Measurements from ENCODE around the gene HMGN3. TPM values are rescaled to one million over a fixed set of nuclear protein-coding genes. Genes with fewer than 3 reads are reported as not detected.
"Not testable (repeated sequence)": the region's sequence is repeated elsewhere in the genome, so short reads cannot be mapped to it uniquely, and the experiment has no call there.

HMGN3 gene
- total RNA-seq, 1 donor from 2014 or later = 30.8 TPM

DNA sequence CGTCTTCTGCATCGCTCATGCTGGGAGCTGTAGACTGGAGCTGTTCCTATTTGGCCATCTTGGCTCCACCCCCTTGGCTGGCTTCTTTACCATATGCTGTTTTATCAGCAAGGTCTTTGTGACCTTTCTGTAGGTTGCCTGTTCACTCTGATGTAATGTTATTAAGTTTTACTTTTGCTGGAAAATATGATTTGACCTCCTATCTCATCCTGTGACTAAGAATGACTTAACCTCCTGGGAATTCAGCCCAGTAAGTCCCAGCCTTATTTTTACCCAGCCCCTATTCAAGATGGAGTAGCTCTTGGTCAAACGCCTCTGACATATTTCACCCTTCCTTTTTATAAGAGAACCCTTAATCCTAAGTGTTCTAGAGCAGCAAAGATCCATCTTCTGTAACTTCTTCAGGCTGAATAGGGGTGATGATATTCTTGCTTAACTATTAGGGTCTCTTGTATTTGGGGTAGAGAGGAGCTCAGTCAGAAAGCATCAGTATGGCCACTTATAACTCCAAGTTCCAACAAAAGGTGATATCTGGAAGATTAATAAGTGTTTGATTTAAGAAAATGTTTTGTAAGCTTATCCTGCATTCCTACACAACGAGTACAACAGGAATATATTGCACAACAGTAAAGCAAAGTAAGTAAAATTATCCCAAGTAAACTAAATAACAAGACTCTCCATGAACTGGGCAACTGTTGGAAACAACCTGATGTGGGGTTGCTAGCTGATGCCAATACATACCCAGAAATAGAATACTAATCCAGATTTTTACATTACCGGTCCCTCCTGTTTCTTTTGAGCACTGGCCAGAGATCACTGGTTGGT is 23.1 kb upstream of the HMGN3 start:
- TF ChIP-seq, protein P1, sequence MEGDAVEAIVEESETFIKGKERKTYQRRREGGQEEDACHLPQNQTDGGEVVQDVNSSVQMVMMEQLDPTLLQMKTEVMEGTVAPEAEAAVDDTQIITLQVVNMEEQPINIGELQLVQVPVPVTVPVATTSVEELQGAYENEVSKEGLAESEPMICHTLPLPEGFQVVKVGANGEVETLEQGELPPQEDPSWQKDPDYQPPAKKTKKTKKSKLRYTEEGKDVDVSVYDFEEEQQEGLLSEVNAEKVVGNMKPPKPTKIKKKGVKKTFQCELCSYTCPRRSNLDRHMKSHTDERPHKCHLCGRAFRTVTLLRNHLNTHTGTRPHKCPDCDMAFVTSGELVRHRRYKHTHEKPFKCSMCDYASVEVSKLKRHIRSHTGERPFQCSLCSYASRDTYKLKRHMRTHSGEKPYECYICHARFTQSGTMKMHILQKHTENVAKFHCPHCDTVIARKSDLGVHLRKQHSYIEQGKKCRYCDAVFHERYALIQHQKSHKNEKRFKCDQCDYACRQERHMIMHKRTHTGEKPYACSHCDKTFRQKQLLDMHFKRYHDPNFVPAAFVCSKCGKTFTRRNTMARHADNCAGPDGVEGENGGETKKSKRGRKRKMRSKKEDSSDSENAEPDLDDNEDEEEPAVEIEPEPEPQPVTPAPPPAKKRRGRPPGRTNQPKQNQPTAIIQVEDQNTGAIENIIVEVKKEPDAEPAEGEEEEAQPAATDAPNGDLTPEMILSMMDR (IDR thresholded peaks at IDR 0.05) = no peak
- no peak overlapping the region for H3K4me3 Mint-ChIP-seq (ENCODE audit: unreplicated experiment)
- peaks cover 27% of the 10 kb centered on the region for H3K9me3 Mint-ChIP-seq (ENCODE audit: low read depth)
- no peaks in the 10 kb centered on the region for H3K4me1 Mint-ChIP-seq (ENCODE audit: low read depth)
- no peaks in the 10 kb centered on the region for H3K27me3 Mint-ChIP-seq (ENCODE audit: low read depth)
- DNase-seq (ENCODE audit: low spot score) = no peak
- H3K36me3 Mint-ChIP-seq (ENCODE audit: low read depth) = peaks cover 12% of the 10 kb centered on the region
- H3K27ac Mint-ChIP-seq (ENCODE audit: unreplicated experiment) = no peak overlapping the region

DNA sequence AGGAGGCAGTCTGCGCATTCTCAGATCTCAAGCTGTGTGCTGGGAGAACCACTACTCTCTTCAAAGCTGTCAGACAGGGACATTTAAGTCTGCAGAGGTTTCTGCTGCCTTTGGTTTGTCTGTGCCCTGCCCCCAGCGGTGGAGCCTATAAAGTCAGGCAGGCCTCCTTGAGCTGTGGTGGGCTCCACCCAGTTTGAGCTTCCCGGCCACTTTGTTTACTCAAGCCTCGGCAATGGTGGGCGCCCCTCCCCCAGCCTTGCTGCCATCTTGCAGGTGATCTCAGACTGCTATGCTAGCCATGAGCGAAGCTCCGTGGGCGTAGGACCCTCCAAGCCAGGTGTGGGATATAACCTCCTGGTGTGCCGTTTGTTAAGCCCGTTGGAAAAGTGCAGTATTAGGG is 22.3 kb upstream of the HMGN3 start:
- not testable (repeated sequence) for H3K27ac Mint-ChIP-seq (ENCODE audit: unreplicated experiment); H3K27me3 Mint-ChIP-seq (ENCODE audit: low read depth); H3K4me3 Mint-ChIP-seq (ENCODE audit: unreplicated experiment); H3K4me1 Mint-ChIP-seq (ENCODE audit: low read depth)
- peaks cover 27% of the 10 kb centered on the region for H3K9me3 Mint-ChIP-seq (ENCODE audit: low read depth)
- peak; percentile 46 for DNase-seq (ENCODE audit: low spot score)
- peaks cover 14% of the 10 kb centered on the region for H3K36me3 Mint-ChIP-seq (ENCODE audit: low read depth)

DNA sequence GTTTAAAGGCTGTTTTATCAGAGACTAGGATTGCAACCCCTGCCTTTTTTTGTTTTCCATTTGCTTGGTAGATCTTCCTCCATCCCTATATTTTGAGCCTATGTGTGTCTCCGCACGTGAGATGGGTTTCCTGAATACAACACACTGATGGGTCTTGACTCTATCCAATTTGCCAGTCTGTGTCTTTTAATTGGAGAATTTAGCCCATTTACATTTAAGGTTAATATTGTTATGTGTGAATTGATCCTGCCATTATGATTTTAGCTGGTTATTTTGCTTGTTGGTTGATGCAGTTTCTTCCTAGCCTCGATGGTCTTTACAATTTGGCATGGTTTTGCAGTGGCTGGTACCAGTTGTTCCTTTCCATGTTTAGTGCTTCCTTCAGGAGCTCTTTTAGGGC is 20.6 kb upstream of the HMGN3 start:
- H3K4me3 Mint-ChIP-seq (ENCODE audit: unreplicated experiment); H3K4me1 Mint-ChIP-seq (ENCODE audit: low read depth); H3K27me3 Mint-ChIP-seq (ENCODE audit: low read depth); H3K36me3 Mint-ChIP-seq (ENCODE audit: low read depth); H3K27ac Mint-ChIP-seq (ENCODE audit: unreplicated experiment); DNase-seq (ENCODE audit: low spot score): not testable (repeated sequence)
- peaks cover 22% of the 10 kb centered on the region for H3K9me3 Mint-ChIP-seq (ENCODE audit: low read depth)

DNA sequence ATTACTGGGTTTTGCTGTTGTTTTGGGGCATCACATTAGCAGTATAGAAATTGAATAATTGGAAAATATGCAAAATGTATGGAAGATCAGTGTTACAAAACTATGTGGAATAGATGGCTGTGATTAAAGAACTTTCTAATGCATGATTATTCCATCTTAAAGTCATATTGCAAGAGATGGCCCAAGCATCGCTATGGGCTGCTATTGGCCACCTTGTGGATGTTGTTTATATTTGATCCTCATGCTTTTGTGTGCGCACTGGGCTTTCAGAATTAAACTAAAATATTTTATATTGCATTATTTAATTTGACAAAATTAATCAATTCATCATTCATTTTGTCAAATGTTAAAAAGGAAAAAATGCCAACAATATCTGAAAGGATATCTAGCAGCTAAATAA is 16.1 kb upstream of the HMGN3 start:
- TF ChIP-seq, protein P1 (IDR thresholded peaks at IDR 0.05) = no peak
- H3K36me3 Mint-ChIP-seq (ENCODE audit: low read depth) = peaks cover 7% of the 10 kb centered on the region
- no peak overlapping the region for H3K4me3 Mint-ChIP-seq (ENCODE audit: unreplicated experiment)
- H3K27me3 Mint-ChIP-seq (ENCODE audit: low read depth) = no peaks in the 10 kb centered on the region
- no peak overlapping the region for H3K27ac Mint-ChIP-seq (ENCODE audit: unreplicated experiment)
- peaks cover 8% of the 10 kb centered on the region for H3K9me3 Mint-ChIP-seq (ENCODE audit: low read depth)
- H3K4me1 Mint-ChIP-seq (ENCODE audit: low read depth) = no peaks in the 10 kb centered on the region
- DNase-seq (ENCODE audit: low spot score) = no peak

DNA sequence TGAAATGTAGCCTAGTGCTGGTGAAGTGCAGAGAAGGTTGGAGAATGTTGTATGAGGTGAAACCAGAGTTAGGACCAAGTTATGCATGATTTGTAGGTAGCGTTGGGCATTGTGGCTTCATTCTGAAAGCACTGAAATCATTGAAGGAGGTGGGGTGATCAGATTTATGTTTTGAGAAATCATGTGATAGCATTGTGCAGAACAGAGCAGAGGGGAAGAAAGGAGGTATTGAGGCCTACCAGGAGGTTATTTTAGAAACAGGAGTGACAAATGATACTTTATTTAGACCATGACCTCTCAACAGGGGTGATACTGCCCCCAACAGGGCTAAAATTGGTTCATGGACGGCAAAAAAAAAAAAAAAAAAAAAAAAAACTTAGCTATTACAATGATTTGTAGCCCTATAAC is 15.6 kb upstream of the HMGN3 start:
- Mint-ChIP-seq H3K4me3 (ENCODE audit: unreplicated experiment) (no peak overlapping the region), H3K9me3 (ENCODE audit: low read depth) (peaks cover 5% of the 10 kb centered on the region), H3K36me3 (ENCODE audit: low read depth) (peaks cover 9% of the 10 kb centered on the region), H3K27me3 (ENCODE audit: low read depth) (no peaks in the 10 kb centered on the region), H3K27ac (ENCODE audit: unreplicated experiment) (no peak overlapping the region), H3K4me1 (ENCODE audit: low read depth) (no peaks in the 10 kb centered on the region)
- no peak for DNase-seq (ENCODE audit: low spot score)
- TF ChIP-seq, protein P1 (IDR thresholded peaks at IDR 0.05) = peak; percentile 29

DNA sequence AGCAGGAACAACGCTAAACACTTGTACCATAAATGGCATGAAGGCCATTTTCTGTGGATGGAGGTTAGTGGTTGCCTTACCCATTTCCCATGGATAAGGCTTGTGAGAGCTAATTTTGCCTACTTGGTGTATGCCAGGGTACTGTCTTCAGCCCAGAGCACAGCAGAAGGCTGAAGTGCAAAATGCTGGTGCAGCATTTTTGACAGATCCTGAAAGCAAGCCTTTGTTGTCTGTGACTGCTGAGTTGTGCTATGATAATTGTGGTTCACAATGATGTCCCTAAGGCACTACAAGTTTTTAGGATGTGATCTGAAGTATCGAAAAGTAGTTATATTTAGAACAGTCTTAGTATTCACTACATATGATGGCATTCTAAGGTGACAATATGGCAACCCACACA is 14.7 kb upstream of the HMGN3 start:
- Mint-ChIP-seq H3K4me3 (ENCODE audit: unreplicated experiment) (no peak overlapping the region), H3K36me3 (ENCODE audit: low read depth) (peaks cover 5% of the 10 kb centered on the region), H3K27ac (ENCODE audit: unreplicated experiment) (no peak overlapping the region), H3K4me1 (ENCODE audit: low read depth) (no peaks in the 10 kb centered on the region), H3K27me3 (ENCODE audit: low read depth) (no peaks in the 10 kb centered on the region), H3K9me3 (ENCODE audit: low read depth) (peaks cover 1% of the 10 kb centered on the region)
- no peak for DNase-seq (ENCODE audit: low spot score)
- TF ChIP-seq, protein P1 (IDR thresholded peaks at IDR 0.05) = no peak

Data from chondrocyte (in vitro differentiated cells).